Trophoblast cell (in vitro differentiated cells and primary cell): Measurements from ENCODE around the gene ZAR1. TPM values are rescaled to one million over a fixed set of nuclear protein-coding genes. Genes with fewer than 3 reads are reported as not detected.
"Not testable (repeated sequence)": the region's sequence is repeated elsewhere in the genome, so short reads cannot be mapped to it uniquely, and the experiment has no call there.

Source experiments
- DNase-seq, 2 donors: peaks; one replicate each; pipeline ENCODE4 v3.0.0-alpha.2; 2016
- H2AFZ ChIP-seq: 2 replicates; pipeline ENCODE4 v1.6.1; 2013; ENCODE audit warnings: low read length, moderate library complexity, mild to moderate bottlenecking; ENCODE audit not compliant: insufficient read depth, poor library complexity
- H2AK5ac ChIP-seq: 2 replicates; pipeline ENCODE4 v1.6.1; 2013; ENCODE audit warnings: mild to moderate bottlenecking, low read length
- H2BK120ac ChIP-seq: 2 replicates; pipeline ENCODE4 v1.6.1; 2013; ENCODE audit warnings: low read length, mild to moderate bottlenecking, moderate library complexity; ENCODE audit not compliant: insufficient read depth, poor library complexity
- H2BK12ac ChIP-seq: 2 replicates; pipeline ENCODE4 v1.6.1; 2013; ENCODE audit warnings: mild to moderate bottlenecking, low read length, moderate library complexity
- H2BK5ac ChIP-seq: 2 replicates; pipeline ENCODE4 v1.6.1; 2013; ENCODE audit warnings: low read length, low read depth, moderate library complexity, mild to moderate bottlenecking; ENCODE audit not compliant: poor library complexity
- H3K14ac ChIP-seq: 2 replicates; pipeline ENCODE4 v1.6.1; 2013; ENCODE audit warnings: mild to moderate bottlenecking, low read length
- H3K18ac ChIP-seq: 2 replicates; pipeline ENCODE4 v1.6.1; 2013; ENCODE audit warnings: mild to moderate bottlenecking, low read length
- H3K23ac ChIP-seq: 2 replicates; pipeline ENCODE4 v1.6.1; 2013; ENCODE audit warnings: low read length
- H3K27ac ChIP-seq: 2 replicates; pipeline ENCODE4 v1.5.1; 2013; ENCODE audit warnings: low read depth, mild to moderate bottlenecking, inconsistent platforms, low read length, moderate library complexity
- H3K27me3 ChIP-seq: 2 replicates; pipeline ENCODE4 v1.6.1; 2013; ENCODE audit warnings: inconsistent platforms, mild to moderate bottlenecking, low read length, moderate library complexity; ENCODE audit not compliant: insufficient read depth
- H3K36me3 ChIP-seq, 2 experiments: 1 replicate in 1 of 2; 2 replicates in 1 of 2; pipeline ENCODE4 v1.6.1; 2013; ENCODE audit warnings: low read length in 2 of 2, mild to moderate bottlenecking in 2 of 2, moderate library complexity in 1 of 2; ENCODE audit not compliant: insufficient read depth in 2 of 2, control insufficient read depth in 1 of 2
- H3K4ac ChIP-seq: 2 replicates; pipeline ENCODE4 v1.6.1; 2013; ENCODE audit warnings: low read depth, mild to moderate bottlenecking, low read length, moderate library complexity
- H3K4me1 ChIP-seq, 2 experiments: 1 replicate in 1 of 2; 2 replicates in 1 of 2; pipeline ENCODE4 v1.6.1; 2013; ENCODE audit warnings: low read length in 2 of 2, mild to moderate bottlenecking in 2 of 2, moderate library complexity in 1 of 2; ENCODE audit not compliant: insufficient read depth in 2 of 2, control insufficient read depth in 1 of 2
- H3K4me2 ChIP-seq: 2 replicates; pipeline ENCODE4 v1.6.1; 2013; ENCODE audit warnings: inconsistent platforms, mild to moderate bottlenecking, low read length, moderate library complexity
- H3K4me3 ChIP-seq: 2 replicates; pipeline ENCODE4 v1.5.1; 2013; ENCODE audit warnings: mild to moderate bottlenecking, low read depth, low read length, inconsistent platforms
- H3K79me1 ChIP-seq: one replicate; pipeline ENCODE4 v1.6.1; 2013; ENCODE audit warnings: low read length
- H3K79me2 ChIP-seq: 2 replicates; pipeline ENCODE4 v1.6.1; 2013; ENCODE audit warnings: low read length, mild to moderate bottlenecking; ENCODE audit not compliant: control insufficient read depth, insufficient read depth, poor library complexity
- H3K9ac ChIP-seq: 2 replicates; pipeline ENCODE4 v1.6.1; 2013; ENCODE audit warnings: mild to moderate bottlenecking, low read length
- H3K9me3 ChIP-seq: 2 replicates; pipeline ENCODE4 v1.6.1; 2013; ENCODE audit warnings: low read depth, mild to moderate bottlenecking, control low read depth, inconsistent platforms, low read length; ENCODE audit not compliant: insufficient read depth
- H4K12ac ChIP-seq: 2 replicates; pipeline ENCODE4 v1.6.1; 2013; ENCODE audit warnings: low read depth, mild to moderate bottlenecking, low read length, moderate library complexity
- H4K8ac ChIP-seq: 2 replicates; pipeline ENCODE4 v1.6.1; 2013; ENCODE audit warnings: low read depth, mild to moderate bottlenecking, low read length, moderate library complexity
- H4K91ac ChIP-seq: one replicate; pipeline ENCODE4 v1.6.1; 2013; ENCODE audit warnings: low read depth, mild to moderate bottlenecking, low read length, moderate library complexity
- WGBS: extraction: QIAGEN DNeasy Blood & Tissue Kit; methylation state at CpG from one replicate; pipeline ENCODE4 v1.1.7; 2013; ENCODE audit warnings: missing lambda C conversion rate; ENCODE audit not compliant: insufficient read length, insufficient coverage; ENCODE audit errors: extremely low coverage; 5-methylcytosine and 5-hydroxymethylcytosine counted together
- polyA plus RNA-seq: library from polyadenylated mRNA; stranded (reverse); fragments of 200-250 nt; gene quantifications from 2 replicates; pipeline ENCODE4 v1.2.3, GENCODE V29; 2013

ZAR1 gene
- not detected in 2 replicates for polyA plus RNA-seq

GRCh38 chr4:48490012-48490679 lies at the start of gene ZAR1:
ZAR1 (plus strand) TSS chr4:48490252; CDS start chr4:48490292, 40 bp downstream.
- Histone ChIP-seq H3K79me2 (no peaks in the 10 kb centered on the region), H2AK5ac (no peak within 1 kb of the TSS), H3K4me2 (peak within 1 kb of the TSS; percentile 14), H3K27me3 (peaks cover 34% of the 10 kb centered on the region), H3K4me3 (peak within 1 kb of the TSS; percentile 51), H2BK120ac (no peak within 1 kb of the TSS), H3K9me3 (peaks cover 11% of the 10 kb centered on the region), H3K36me3 (no peaks in the 10 kb centered on the region), H3K79me1 (no peaks in the 10 kb centered on the region), H3K23ac (no peak within 1 kb of the TSS), H2BK12ac (no peak within 1 kb of the TSS), H4K8ac (peak within 1 kb of the TSS; percentile 34), H3K4ac (no peak within 1 kb of the TSS), H4K12ac (peak within 1 kb of the TSS; percentile 55), H3K9ac (no peak within 1 kb of the TSS), H3K4me1 (peaks cover 11 to 14% of the 10 kb centered on the region in 2 experiments), H3K27ac (no peak within 1 kb of the TSS), H3K18ac (peak within 1 kb of the TSS; percentile 44), H2AFZ (peak within 1 kb of the TSS; percentile 95), H4K91ac (no peak within 1 kb of the TSS), H2BK5ac (no peak within 1 kb of the TSS), H3K14ac (peak within 1 kb of the TSS; percentile 16)
- WGBS: no CpG with 5 or more reads among the region's 80 CpGs
- DNase-seq: peak; percentile 8 to 19

GRCh38 chr4:48440914-48441313 lies 49.1 kb upstream of the ZAR1 start:
- H3K18ac ChIP-seq, H3K9me3 ChIP-seq, H3K27ac ChIP-seq, H3K36me3 ChIP-seq, H2BK12ac ChIP-seq, H4K12ac ChIP-seq, H3K79me1 ChIP-seq, H3K27me3 ChIP-seq, H3K79me2 ChIP-seq, H2BK5ac ChIP-seq, H3K9ac ChIP-seq, H3K4me3 ChIP-seq, H3K4me2 ChIP-seq, H3K4ac ChIP-seq, H4K8ac ChIP-seq, H2AK5ac ChIP-seq, H3K23ac ChIP-seq, H4K91ac ChIP-seq, H3K4me1 ChIP-seq, DNase-seq, H3K14ac ChIP-seq, H2BK120ac ChIP-seq, H2AFZ ChIP-seq: not testable (repeated sequence)
- WGBS: no CpG with 5 or more reads among the region's 5 CpGs

GRCh38 chr4:48445704-48446103 lies 44.3 kb upstream of the ZAR1 start:
- Histone ChIP-seq H4K8ac (no peak overlapping the region), H3K27ac (no peak overlapping the region), H4K91ac (no peak overlapping the region), H3K4me1 (no peaks in the 10 kb centered on the region), H3K23ac (no peak overlapping the region), H2BK12ac (no peak overlapping the region), H2AFZ (no peak overlapping the region), H3K18ac (no peak overlapping the region), H3K4ac (no peak overlapping the region), H3K36me3 (no peaks in the 10 kb centered on the region), H3K9me3 (no peaks in the 10 kb centered on the region), H4K12ac (no peak overlapping the region), H3K79me1 (no peaks in the 10 kb centered on the region), H3K4me2 (no peak overlapping the region), H3K79me2 (no peaks in the 10 kb centered on the region), H3K27me3 (no peaks in the 10 kb centered on the region), H3K4me3 (no peak overlapping the region), H3K14ac (no peak overlapping the region), H2BK120ac (no peak overlapping the region), H2BK5ac (no peak overlapping the region), H2AK5ac (no peak overlapping the region), H3K9ac (no peak overlapping the region)
- peak in 1 of 2 donors; percentile 58 for DNase-seq
- WGBS: no CpG with 5 or more reads among the region's 3 CpGs

GRCh38 chr4:48446642-48447041 lies 43.4 kb upstream of the ZAR1 start:
- H3K18ac ChIP-seq: no peak overlapping the region
- no peaks in the 10 kb centered on the region for H3K27me3 ChIP-seq
- no peak overlapping the region for H3K14ac ChIP-seq
- H3K79me2 ChIP-seq: no peaks in the 10 kb centered on the region
- H4K91ac ChIP-seq: no peak overlapping the region
- no peak overlapping the region for H4K12ac ChIP-seq
- H2BK5ac ChIP-seq: no peak overlapping the region
- no peak overlapping the region for H2BK12ac ChIP-seq
- H3K9ac ChIP-seq: no peak overlapping the region
- H2AK5ac ChIP-seq: no peak overlapping the region
- H3K4me1 ChIP-seq: no peaks in the 10 kb centered on the region
- no peak overlapping the region for H2AFZ ChIP-seq
- no peak overlapping the region for H3K4me2 ChIP-seq
- no peak overlapping the region for H3K4me3 ChIP-seq
- H3K4ac ChIP-seq: no peak overlapping the region
- WGBS: no CpG with 5 or more reads among the region's 1 CpG
- no peak overlapping the region for H2BK120ac ChIP-seq
- no peak for DNase-seq
- H3K27ac ChIP-seq: no peak overlapping the region
- no peaks in the 10 kb centered on the region for H3K36me3 ChIP-seq
- H3K23ac ChIP-seq: no peak overlapping the region
- no peak overlapping the region for H4K8ac ChIP-seq
- no peaks in the 10 kb centered on the region for H3K9me3 ChIP-seq
- H3K79me1 ChIP-seq: no peaks in the 10 kb centered on the region
